ENCODE data around the gene XRCC1.

GRCh38 chr19:43611788-43612187 is 36.5 kb upstream of the XRCC1 start, which contains the start of gene SRRM5:
- TF ChIP-seq CTCF (conservative IDR thresholded peaks at IDR 0.05; ENCODE audit: low read depth, low read length): no peak
- TF ChIP-seq EZH2 (IDR thresholded peaks at IDR 0.05; ENCODE audit: low read length, unreplicated experiment): no peak
